Measurements from ENCODE around the gene FYN. TPM values are rescaled to one million over a fixed set of nuclear protein-coding genes. Genes with fewer than 3 reads are reported as not detected.

The FYN gene
- total and polyA plus RNA-seq, 2 of the 8 experiments (the other 6 are each of a cell fraction or from before 2014, with no cell fraction given) = 46.8 to 97.2 TPM

DNA sequence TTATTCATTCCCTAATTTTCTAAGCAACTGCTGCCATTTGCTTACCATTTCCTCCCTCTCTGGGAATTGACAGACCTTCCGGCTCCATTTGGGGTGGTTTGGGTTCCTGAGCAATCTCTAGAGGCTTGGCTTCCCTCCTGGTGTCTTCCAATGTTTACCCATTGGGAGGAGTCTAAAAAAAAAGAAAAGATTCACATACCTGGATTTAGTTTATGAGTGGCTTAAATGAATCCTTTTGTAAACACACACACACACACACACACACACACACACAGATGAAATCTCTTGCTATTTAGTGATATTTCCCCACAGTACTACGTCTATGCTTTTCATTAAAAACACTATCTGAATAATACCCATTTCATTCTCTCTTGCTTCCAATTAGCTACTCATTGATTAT, 219.3 kb downstream of the FYN start (continued):
- TF ChIP-seq CHD7 (IDR thresholded peaks at IDR 0.05; ENCODE audit: insufficient replicate concordance, low read length) = no peak
- TF ChIP-seq KDM5A (IDR thresholded peaks at IDR 0.05; ENCODE audit: low read length) = no peak
- TF ChIP-seq HDAC2 (IDR thresholded peaks at IDR 0.05; ENCODE audit: borderline replicate concordance in 1 of 2, low read depth in 2 of 2, low read length in 2 of 2) = no peak
- TF ChIP-seq RAD21 (IDR thresholded peaks at IDR 0.05 in 1 of 2, conservative IDR thresholded peaks at IDR 0.05 in 1 of 2; ENCODE audit: low read depth in 2 of 2, low read length in 2 of 2) = no peak
- TF ChIP-seq BACH1 (IDR thresholded peaks at IDR 0.05; ENCODE audit: low read length) = no peak
- TF ChIP-seq SIRT6 (IDR thresholded peaks at IDR 0.05; ENCODE audit: low read length) = no peak
- no peak for TF ChIP-seq SAP30 (IDR thresholded peaks at IDR 0.05; ENCODE audit: insufficient read depth, insufficient replicate concordance, low read length)
- TF ChIP-seq CBX8 (IDR thresholded peaks at IDR 0.05; ENCODE audit: borderline replicate concordance, low read depth, low read length) = no peak
- TF ChIP-seq BRCA1 (IDR thresholded peaks at IDR 0.05; ENCODE audit: low read depth, low read length) = no peak
